ENCODE results near the gene OSBP.

The OSBP gene

DNA sequence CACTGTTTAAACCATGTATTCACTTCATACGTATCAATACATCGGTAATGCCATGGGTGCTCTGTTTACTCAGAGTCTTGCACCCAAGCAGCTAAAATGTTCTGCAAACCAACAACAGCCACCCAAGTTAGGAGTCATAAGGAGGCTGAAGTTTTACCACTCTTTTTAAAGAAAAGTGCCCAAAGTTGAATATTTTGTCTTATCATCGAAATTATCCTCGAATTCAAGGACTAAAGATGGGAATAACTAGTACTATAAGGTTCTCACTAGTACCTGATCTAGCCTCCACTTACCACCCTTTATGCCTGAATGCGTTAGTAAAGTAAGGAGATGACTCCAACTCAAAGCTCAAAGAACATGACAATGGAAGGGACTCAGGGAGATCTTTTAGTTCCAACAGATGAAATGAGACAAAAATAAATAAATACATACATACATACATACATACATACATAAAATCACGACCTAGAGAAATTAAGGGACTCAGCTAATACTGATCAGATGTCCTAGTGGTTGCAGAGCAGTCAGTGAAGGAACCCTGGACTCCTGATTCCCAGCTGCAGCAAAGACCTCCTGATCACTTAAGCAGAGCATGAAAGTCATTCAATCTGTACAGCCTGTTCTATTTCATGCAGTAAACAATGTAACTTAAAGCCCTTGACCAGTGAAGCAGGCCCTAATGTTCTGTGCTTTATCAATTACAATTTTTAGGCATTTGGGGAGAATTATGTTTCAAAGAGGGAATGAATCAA lies 7.7 kb downstream of the OSBP start:
- DNase-seq, result no peak

DNA sequence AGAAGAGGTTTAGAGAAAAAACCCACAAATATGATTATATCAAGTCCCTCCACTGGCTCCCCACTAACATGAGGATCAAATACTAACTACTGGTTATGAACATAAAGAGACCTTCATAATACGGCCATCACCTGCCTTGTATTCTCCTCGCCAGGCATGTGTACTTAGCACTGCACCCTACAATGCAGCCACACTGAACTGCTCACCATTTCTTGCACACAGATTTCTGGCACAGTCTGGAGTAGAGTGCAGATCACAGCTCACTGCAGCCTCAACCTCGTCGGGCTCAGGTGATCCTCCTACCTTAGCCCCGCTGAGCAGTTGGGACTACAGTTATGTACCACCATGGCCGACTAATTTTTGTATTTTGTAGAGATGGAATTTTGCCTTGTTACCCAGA lies 13.1 kb downstream of the OSBP start:
- DNase-seq, result no peak

GRCh38 chr11:59601788-59602187 lies 13.8 kb downstream of the OSBP start:
- no peak for DNase-seq

GRCh38 chr11:59600636-59601035 lies 14.9 kb downstream of the OSBP start:
- DNase-seq, result no peak

GRCh38 chr11:59600234-59600633 lies 15.3 kb downstream of the OSBP start:
- DNase-seq, result no peak

GRCh38 chr11:59598961-59599360 lies 16.6 kb downstream of the OSBP start:
- no peak for DNase-seq

GRCh38 chr11:59584294-59584693 lies 31.3 kb downstream of the OSBP start:
- no peak for DNase-seq

DNA sequence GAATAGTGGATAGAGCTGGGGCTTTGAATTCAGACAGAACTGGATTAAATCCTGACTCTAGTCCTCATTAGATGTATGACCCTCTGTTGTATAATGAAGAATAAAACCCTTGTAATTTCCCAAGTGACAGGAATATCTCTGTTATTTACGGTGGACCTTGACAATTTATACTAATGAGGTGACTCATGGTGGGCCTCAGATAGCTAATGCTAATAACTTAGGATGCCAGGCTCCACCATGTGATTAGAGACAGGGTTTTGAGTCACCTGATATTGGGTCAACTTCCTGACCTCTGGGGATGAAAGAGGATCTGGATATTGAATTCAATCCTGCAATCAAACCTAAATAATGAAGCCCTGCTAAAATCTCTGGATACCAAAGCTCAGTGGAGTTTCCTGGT lies 33.6 kb downstream of the OSBP start:
- no peak for DNase-seq

- DNase-seq, result no peak
Observed at GRCh38 chr11:59578369-59578768, 37.2 kb downstream of the OSBP start.

DNA sequence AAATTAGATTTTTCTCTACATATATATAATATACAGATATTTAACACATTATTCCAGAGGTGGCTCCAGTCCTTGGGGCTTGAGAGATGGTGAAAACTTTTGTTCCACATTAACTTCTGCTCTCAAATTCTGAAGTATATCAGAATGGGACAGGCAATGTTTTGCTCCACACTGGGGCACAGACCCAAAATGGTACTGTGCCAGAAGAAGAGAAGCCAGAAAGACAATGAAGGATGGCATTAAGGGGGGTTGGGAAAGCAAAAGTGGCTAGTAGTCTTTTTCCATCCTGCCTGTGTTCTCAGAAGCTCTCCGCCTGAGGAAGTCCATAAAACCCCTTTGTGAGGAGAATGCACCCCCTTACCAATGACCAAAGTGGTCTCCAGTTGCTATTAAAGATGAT lies 40.1 kb downstream of the OSBP start:
- no peak for DNase-seq

- DNase-seq, result no peak
Observed at GRCh38 chr11:59574932-59575502, 40.6 kb downstream of the OSBP start.

DNA sequence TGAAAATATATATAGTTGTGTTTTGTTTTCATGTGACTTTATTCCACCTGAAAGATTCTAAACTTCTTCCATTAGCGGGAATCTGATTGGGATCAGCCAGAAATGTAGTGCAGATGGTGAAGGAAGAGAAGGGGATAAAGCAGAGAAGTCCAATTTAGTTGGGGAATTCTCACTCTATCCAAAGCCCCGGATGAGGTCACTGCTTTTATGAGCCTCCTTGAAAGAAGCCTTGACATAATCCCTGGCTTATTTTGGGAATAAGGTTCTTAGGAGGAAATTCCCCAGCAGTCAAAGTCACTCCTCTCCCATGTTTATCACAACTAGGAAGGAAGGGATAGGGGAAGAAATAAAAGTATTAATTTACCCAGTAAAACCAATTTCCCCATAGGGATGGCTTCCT lies 41.1 kb downstream of the OSBP start:
- peak; percentile 8 to 50 for DNase-seq

DNA sequence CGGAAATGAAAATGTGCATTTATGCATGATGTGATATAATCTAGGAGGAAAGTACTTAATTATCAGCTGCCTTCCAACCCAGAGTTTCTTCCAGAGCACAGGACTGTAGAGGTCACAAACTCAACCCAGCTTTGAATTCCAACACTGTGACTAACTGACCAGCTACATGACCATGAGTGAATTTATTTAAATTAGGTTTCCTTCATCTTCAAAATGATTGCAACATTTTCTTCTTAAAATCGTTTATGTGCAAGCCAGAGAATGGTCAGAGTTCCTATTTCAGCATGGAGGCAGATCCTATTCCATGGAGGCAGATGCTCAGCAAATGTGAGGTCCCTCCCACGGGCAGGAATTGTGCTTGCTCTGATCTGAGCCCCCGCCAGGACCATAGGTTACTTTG lies 42.4 kb downstream of the OSBP start:
- no peak for DNase-seq

DNA sequence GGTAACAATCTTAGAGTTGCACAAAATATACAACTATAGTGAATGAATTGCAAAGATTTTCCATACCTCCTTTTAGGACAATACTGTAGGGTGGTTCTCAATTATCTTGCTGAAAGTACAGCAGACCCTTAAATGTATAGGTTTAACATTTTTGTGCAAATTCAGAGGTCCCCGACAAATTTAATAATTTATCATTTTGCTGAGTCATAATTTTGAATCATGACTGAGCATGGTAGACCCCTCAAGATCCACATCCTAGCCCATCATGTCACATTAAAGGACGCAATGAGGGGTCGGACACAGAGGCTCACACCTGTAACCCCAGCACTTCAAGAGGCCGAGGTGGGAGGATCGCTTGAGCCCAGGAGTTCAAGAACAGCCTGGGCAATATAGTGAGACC lies 43.5 kb downstream of the OSBP start:
- no peak for DNase-seq

GRCh38 chr11:59562292-59562691 lies 53.3 kb downstream of the OSBP start:
- no peak for DNase-seq

GRCh38 chr11:59560702-59561473 lies 54.7 kb downstream of the OSBP start:
- peak; percentile 70 to 81 for DNase-seq

- peak; percentile 50 to 84 for DNase-seq
Observed at GRCh38 chr11:59560290-59560701, 55.3 kb downstream of the OSBP start.

GRCh38 chr11:59559886-59560285 lies 55.7 kb downstream of the OSBP start:
- no peak for DNase-seq

GRCh38 chr11:59558270-59558643 lies 57.3 kb downstream of the OSBP start:
- no peak for DNase-seq

DNA sequence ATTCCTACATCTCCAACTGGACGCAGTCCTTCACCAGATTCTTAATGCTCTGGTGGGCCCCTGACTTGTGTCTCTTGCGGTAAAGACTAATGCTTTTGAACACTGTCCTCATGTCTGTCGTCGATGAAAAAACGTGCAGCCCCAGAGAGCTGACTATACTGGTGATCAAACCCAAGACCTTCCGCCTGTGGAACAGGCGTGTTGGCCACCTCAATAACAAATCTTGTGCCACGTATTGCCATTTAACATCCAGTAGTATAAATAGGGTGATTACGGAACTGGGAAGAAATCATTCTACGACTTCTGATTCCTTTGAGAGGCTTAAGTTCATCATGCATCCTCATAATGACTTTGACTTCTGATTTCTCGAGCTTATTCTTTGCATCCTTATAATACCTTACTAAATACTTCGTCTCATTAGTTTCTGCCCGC lies 58.6 kb downstream of the OSBP start:
- peak; percentile 25 to 67 for DNase-seq

GRCh38 chr11:59556115-59556916 lies 59.3 kb downstream of the OSBP start:
- peak; percentile 79 to 83 for DNase-seq

- DNase-seq, result no peak
Observed at GRCh38 chr11:59555601-59556114, 59.9 kb downstream of the OSBP start.

GRCh38 chr11:59553323-59553722 lies 62.3 kb downstream of the OSBP start:
- DNase-seq, result no peak
